ENCODE data around the gene PIR. TPM values are rescaled to one million over a fixed set of nuclear protein-coding genes. Genes with fewer than 3 reads are reported as not detected.

PIR gene
- total and polyA plus RNA-seq, 2 of the 8 experiments (the other 6 are each of a cell fraction or from before 2014, with no cell fraction given), result 6.4 to 10.3 TPM

DNA sequence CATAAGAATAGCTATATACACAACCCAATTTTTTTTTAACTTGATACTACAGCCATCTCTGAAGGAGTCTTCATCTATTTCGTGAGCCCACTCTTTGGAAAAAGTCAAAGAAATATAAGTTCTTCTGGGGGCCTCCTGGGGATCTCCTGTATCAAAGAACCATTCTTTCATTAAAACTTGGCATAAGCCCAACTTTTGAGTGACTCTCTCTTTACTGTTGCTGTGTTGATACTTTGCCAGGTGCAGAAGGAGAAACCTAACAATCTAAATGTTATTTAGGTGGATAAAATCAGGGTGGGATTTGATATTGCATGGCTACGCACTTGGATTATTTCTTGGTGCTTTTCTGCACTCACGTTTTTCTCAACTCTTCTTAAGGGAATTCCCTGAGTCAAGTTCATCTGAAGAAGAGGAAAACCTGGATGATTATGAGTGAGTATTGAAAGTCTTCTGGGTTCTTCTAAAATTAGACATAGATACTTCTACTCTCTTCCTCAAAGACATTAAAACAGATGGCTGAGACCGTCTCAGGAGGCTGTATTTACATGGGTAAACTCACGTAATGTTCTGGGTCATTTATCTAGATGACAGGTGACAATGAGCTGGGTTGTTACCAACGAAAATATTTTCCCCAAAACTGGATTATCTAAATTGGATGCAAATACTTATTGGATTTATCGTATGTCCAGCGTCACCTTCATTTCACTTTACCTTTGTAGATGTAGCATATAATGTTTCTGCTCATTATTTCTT is 32.7 kb upstream of the PIR start:
- TF ChIP-seq RFX5 (IDR thresholded peaks at IDR 0.05; ENCODE audit: borderline replicate concordance, low read depth, low read length), result no peak
- TF ChIP-seq GABPA (IDR thresholded peaks at IDR 0.05; ENCODE audit: borderline replicate concordance, insufficient read depth, low read length), result no peak
- no peak for TF ChIP-seq POLR2AphosphoS5 (IDR thresholded peaks at IDR 0.05; ENCODE audit: low read depth, low read length)
- no peak for TF ChIP-seq KDM4A (IDR thresholded peaks at IDR 0.05; ENCODE audit: low read depth, low read length, severe bottlenecking)
- TF ChIP-seq GTF2F1 (IDR thresholded peaks at IDR 0.05; ENCODE audit: borderline replicate concordance, low read depth, low read length), result no peak
- no peak for TF ChIP-seq TBP (IDR thresholded peaks at IDR 0.05; ENCODE audit: low read depth, low read length)
- no peak for TF ChIP-seq SP4 (IDR thresholded peaks at IDR 0.05; ENCODE audit: low read length)
- TF ChIP-seq JUND (IDR thresholded peaks at IDR 0.05; ENCODE audit: low read length), result no peak
- TF ChIP-seq KDM5A (IDR thresholded peaks at IDR 0.05; ENCODE audit: low read length), result no peak

More for the DNA sequence above, 32.7 kb upstream of the PIR start:
- H4K20me1 ChIP-seq (replicated peaks in 1 of 2; ENCODE audit: control insufficient read depth in 1 of 2, insufficient read depth in 2 of 2, low read length in 2 of 2), result no peaks in the 10 kb centered on the region
- H3K79me2 ChIP-seq (ENCODE audit: control insufficient read depth in 1 of 2, insufficient read depth in 2 of 2, low read length in 2 of 2), result no peaks in the 10 kb centered on the region
- no peak overlapping the region for H2AK5ac ChIP-seq (ENCODE audit: low read depth, low read length)
- DNase-seq (ENCODE audit: low read depth in 1 of 2, low spot score in 2 of 2), result no peak
- no peak overlapping the region for H4K8ac ChIP-seq (ENCODE audit: extremely low read depth, insufficient read depth, low read length)
- no peak overlapping the region for H3K23ac ChIP-seq (ENCODE audit: insufficient read length)
- H2AFZ ChIP-seq (ENCODE audit: low read length), result no peak overlapping the region
- H3K56ac ChIP-seq (replicated peaks; ENCODE audit: insufficient read length, low read depth, low read length), result no peak overlapping the region
- no peaks in the 10 kb centered on the region for H3K23me2 ChIP-seq (ENCODE audit: low read depth, low read length)
- H4K5ac ChIP-seq (ENCODE audit: insufficient read length, low read depth, low read length), result no peak overlapping the region
- H3K4me1 ChIP-seq (replicated peaks in 1 of 4; ENCODE audit: control insufficient read depth in 3 of 4, insufficient read depth in 4 of 4, low read length in 3 of 4), result no peaks in the 10 kb centered on the region
- no peaks in the 10 kb centered on the region for H3K36me3 ChIP-seq (ENCODE audit: control insufficient read depth in 2 of 4, insufficient read depth in 4 of 4, low read length in 3 of 4)
- H3K14ac ChIP-seq (ENCODE audit: insufficient read length), result no peak overlapping the region
- H3K18ac ChIP-seq (ENCODE audit: extremely low read depth, low read length), result no peak overlapping the region
- H2BK15ac ChIP-seq (ENCODE audit: low read length), result no peak overlapping the region
- no peak overlapping the region for H2BK120ac ChIP-seq (replicated peaks; ENCODE audit: low read depth, low read length)
- no peak overlapping the region for H3K9ac ChIP-seq (replicated peaks in 1 of 4; ENCODE audit: extremely low read depth in 1 of 4, low read depth in 3 of 4, low read length in 3 of 4)
- no peak for FAIRE-seq
- no peak overlapping the region for H3K27ac ChIP-seq (ENCODE audit: low read depth, low read length)
- no peak overlapping the region for H3K4ac ChIP-seq (replicated peaks; ENCODE audit: insufficient read length, low read depth, low read length)
- no peak overlapping the region for H4K91ac ChIP-seq (replicated peaks; ENCODE audit: insufficient read length, low read length)
- no peaks in the 10 kb centered on the region for H3K9me3 ChIP-seq (ENCODE audit: insufficient read depth in 2 of 2, low read depth in 1 of 2, low read length in 1 of 2)
- H3K4me3 ChIP-seq (ENCODE audit: extremely low read depth in 1 of 4, insufficient read depth in 2 of 4, low read depth in 3 of 4, low read length in 4 of 4), result no peak overlapping the region
- ChIA-PET CTCF (ENCODE audit: partially characterized antibody) (no interaction called here), POLR2A (ENCODE audit: partially characterized antibody) (no interaction called here)
- H3K79me1 ChIP-seq (ENCODE audit: low read depth, low read length), result no peaks in the 10 kb centered on the region
- H2BK5ac ChIP-seq (ENCODE audit: low read depth, low read length), result no peak overlapping the region
- no peak overlapping the region for H2BK12ac ChIP-seq (ENCODE audit: low read depth, low read length)
- H3K4me2 ChIP-seq (ENCODE audit: insufficient read depth in 1 of 2, low read depth in 2 of 2, low read length in 2 of 2), result no peak overlapping the region
- no peak overlapping the region for H2BK20ac ChIP-seq (ENCODE audit: low read length)
- WGBS, 2 experiments (ENCODE audit: extremely low coverage in 1 of 2, insufficient coverage in 1 of 2, insufficient read length in 1 of 2, insufficient replicate concordance in 2 of 2, low coverage in 1 of 2, low lambda C conversion rate in 2 of 2, missing lambda C conversion rate in 1 of 2), result 88% methylated on average over 8 of the region's 8 CpGs; no CpG with 5 or more reads in 1 of the 2 experiments
- no peaks in the 10 kb centered on the region for H3K27me3 ChIP-seq (replicated peaks in 1 of 4; ENCODE audit: control insufficient read depth in 3 of 4, extremely low read depth in 1 of 4, insufficient read depth in 3 of 4, low read length in 3 of 4)

Measured in H1 (cell line).